ENCODE data around the gene ARHGEF28.

GRCh38 chr5:73989956-73990355 lies 364.0 kb downstream of the ARHGEF28 start:
- TF ChIP-seq CTCF (IDR thresholded peaks at IDR 0.05) = no peak
- TF ChIP-seq EP300 (IDR thresholded peaks at IDR 0.05) = no peak
- no peak for TF ChIP-seq POLR2A (IDR thresholded peaks at IDR 0.05; ENCODE audit: low read depth)
- no peak for TF ChIP-seq POLR2AphosphoS5 (IDR thresholded peaks at IDR 0.05)
